ENCODE measurements around the gene ABR.

The ABR gene

DNA sequence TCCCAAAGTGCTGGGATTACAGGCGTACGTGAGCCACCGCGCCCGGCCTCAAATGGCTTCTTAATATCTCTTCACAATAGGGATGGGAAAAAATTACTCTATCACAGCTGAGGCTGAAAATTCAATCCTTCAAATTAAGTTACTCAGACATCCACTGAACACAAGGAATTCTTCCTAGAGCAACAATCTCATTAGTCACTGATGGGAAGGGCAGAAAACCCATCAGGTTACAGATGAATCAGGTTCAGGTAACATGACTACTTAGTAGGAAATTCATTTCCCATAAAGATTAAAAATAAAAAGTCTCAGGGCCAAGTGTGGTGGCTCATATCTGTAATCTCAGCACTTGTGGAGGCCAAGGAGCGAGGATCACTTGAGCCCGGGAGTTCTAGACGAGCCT, 42.5 kb upstream of the ABR start:
- no peaks in the 10 kb centered on the region for H3K36me3 ChIP-seq (ENCODE audit: insufficient read depth)
- H2AFZ ChIP-seq (ENCODE audit: low read depth) = no peak overlapping the region
- no peak for TF ChIP-seq CTCF (conservative IDR thresholded peaks at IDR 0.05; ENCODE audit: low read depth, low read length)
- peaks cover 51% of the 10 kb centered on the region for H3K27me3 ChIP-seq (ENCODE audit: insufficient read depth, low read depth)
- H3K27ac ChIP-seq = no peak overlapping the region
- H3K4me3 ChIP-seq (IDR thresholded peaks at IDR 0.05; ENCODE audit: insufficient read depth, low read depth, low read length) = no peak overlapping the region
- no peak overlapping the region for H3K4me2 ChIP-seq
- no peaks in the 10 kb centered on the region for H4K20me1 ChIP-seq (ENCODE audit: insufficient read depth)
- no peaks in the 10 kb centered on the region for H3K79me2 ChIP-seq (ENCODE audit: insufficient read depth, low read depth)
- no peak overlapping the region for H3K9ac ChIP-seq
- H3K4me1 ChIP-seq (ENCODE audit: low read depth, poor library complexity, severe bottlenecking) = no peaks in the 10 kb centered on the region

DNA sequence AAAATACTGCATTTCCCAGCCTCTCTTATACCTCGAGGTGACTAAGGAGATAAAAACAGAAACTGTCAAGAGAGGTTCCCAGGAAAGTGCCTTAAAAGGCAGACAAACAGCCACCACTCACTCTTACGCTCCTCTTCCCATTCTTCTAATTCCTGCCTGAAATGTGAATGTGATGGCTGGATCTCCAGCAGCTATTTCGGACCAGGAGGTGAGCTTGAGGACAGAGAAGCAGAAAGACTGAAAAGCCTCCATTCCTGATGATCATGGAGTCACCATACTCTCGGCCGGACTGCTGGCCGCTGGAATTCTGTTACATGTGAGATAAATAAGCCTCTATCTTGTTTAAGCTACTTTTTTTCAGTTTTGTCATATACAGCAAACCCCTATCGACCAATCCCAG, 41.4 kb upstream of the ABR start:
- Histone ChIP-seq H3K4me2 (no peak overlapping the region), H3K9ac (no peak overlapping the region), H2AFZ (ENCODE audit: low read depth) (no peak overlapping the region), H3K4me3 (IDR thresholded peaks at IDR 0.05; ENCODE audit: insufficient read depth, low read depth, low read length) (no peak overlapping the region), H3K27ac (no peak overlapping the region), H4K20me1 (ENCODE audit: insufficient read depth) (no peaks in the 10 kb centered on the region), H3K36me3 (ENCODE audit: insufficient read depth) (no peaks in the 10 kb centered on the region), H3K27me3 (ENCODE audit: insufficient read depth, low read depth) (peaks cover 62% of the 10 kb centered on the region), H3K4me1 (ENCODE audit: low read depth, poor library complexity, severe bottlenecking) (no peaks in the 10 kb centered on the region), H3K79me2 (ENCODE audit: insufficient read depth, low read depth) (no peaks in the 10 kb centered on the region)
- TF ChIP-seq CTCF (conservative IDR thresholded peaks at IDR 0.05; ENCODE audit: low read depth, low read length) = no peak

DNA sequence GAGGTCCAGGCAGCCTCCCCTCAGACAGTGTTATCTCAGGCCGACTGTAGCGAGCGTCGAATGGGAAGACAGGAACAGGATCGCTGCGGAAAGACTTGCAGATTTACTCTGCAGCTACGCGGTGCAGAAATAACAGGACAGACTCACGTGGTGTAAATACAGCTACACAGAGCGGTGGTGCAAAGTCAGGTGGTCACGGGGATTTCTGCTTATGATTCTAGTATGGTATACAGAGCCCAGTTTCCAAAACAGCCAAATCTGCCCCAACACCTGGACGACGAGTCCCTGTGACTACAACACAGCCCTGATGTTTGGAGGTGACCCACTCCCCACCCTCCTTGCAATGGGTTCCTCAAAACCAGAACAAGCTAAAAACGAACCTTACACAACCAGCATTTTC, 40.6 kb upstream of the ABR start:
- H3K4me2 ChIP-seq = no peak overlapping the region
- H3K4me1 ChIP-seq (ENCODE audit: low read depth, poor library complexity, severe bottlenecking) = no peaks in the 10 kb centered on the region
- no peak for TF ChIP-seq CTCF (conservative IDR thresholded peaks at IDR 0.05; ENCODE audit: low read depth, low read length)
- H3K36me3 ChIP-seq (ENCODE audit: insufficient read depth) = no peaks in the 10 kb centered on the region
- H3K79me2 ChIP-seq (ENCODE audit: insufficient read depth, low read depth) = no peaks in the 10 kb centered on the region
- no peak overlapping the region for H3K4me3 ChIP-seq (IDR thresholded peaks at IDR 0.05; ENCODE audit: insufficient read depth, low read depth, low read length)
- H3K27ac ChIP-seq = no peak overlapping the region
- H4K20me1 ChIP-seq (ENCODE audit: insufficient read depth) = no peaks in the 10 kb centered on the region
- H2AFZ ChIP-seq (ENCODE audit: low read depth) = no peak overlapping the region
- H3K9ac ChIP-seq = no peak overlapping the region
- H3K27me3 ChIP-seq (ENCODE audit: insufficient read depth, low read depth) = peaks cover 64% of the 10 kb centered on the region

DNA sequence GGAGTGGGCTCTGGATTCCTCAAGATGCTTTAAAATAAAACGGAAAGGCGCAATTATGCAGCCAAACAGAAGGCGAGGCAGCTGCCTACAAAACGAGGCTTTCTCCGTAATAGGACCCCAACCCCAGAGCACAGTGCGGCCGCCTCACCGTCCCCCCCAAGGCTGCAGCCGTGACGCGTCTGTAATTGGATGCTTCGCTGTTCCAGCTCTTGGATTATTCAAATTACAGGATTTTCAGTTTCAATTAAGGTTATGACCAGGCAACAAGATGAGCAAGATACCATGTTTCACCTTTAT, 37.3 kb upstream of the ABR start:
- Histone ChIP-seq H2AFZ (ENCODE audit: low read depth) (no peak overlapping the region), H4K20me1 (ENCODE audit: insufficient read depth) (no peaks in the 10 kb centered on the region), H3K27ac (no peak overlapping the region), H3K27me3 (ENCODE audit: insufficient read depth, low read depth) (peaks cover 73% of the 10 kb centered on the region), H3K9ac (no peak overlapping the region), H3K36me3 (ENCODE audit: insufficient read depth) (no peaks in the 10 kb centered on the region), H3K4me3 (IDR thresholded peaks at IDR 0.05; ENCODE audit: insufficient read depth, low read depth, low read length) (no peak overlapping the region), H3K4me1 (ENCODE audit: low read depth, poor library complexity, severe bottlenecking) (no peaks in the 10 kb centered on the region), H3K79me2 (ENCODE audit: insufficient read depth, low read depth) (no peaks in the 10 kb centered on the region), H3K4me2 (no peak overlapping the region)
- no peak for TF ChIP-seq CTCF (conservative IDR thresholded peaks at IDR 0.05; ENCODE audit: low read depth, low read length)
